DLD1 (cell line): ENCODE measurements around the gene QARS1.

Experiments used
- in situ Hi-C: cut with HindIII; loops from 2 replicates; pipeline ENCODE4 v1.10.0; 2017; ENCODE audit warnings: low sequenced_read_pairs

QARS1 gene

GRCh38 chr3:49104427-49105291 is at the start of gene QARS1:
QARS1 (minus strand) TSS chr3:49104757; CDS start chr3:49104733, 24 bp downstream.
- in situ Hi-C loops = no loop called here

GRCh38 chr3:49153349-49153912 is 48.9 kb upstream of the QARS1 start:
- in situ Hi-C loops = no loop called here

- in situ Hi-C loops = no loop called here
Measured at GRCh38 chr3:49151610-49152009, 47.1 kb upstream of the QARS1 start.

GRCh38 chr3:49148159-49148558 is 43.6 kb upstream of the QARS1 start:
- in situ Hi-C loops = no loop called here

- in situ Hi-C loops = no loop called here
Measured at GRCh38 chr3:49140080-49140479, 35.5 kb upstream of the QARS1 start.

- in situ Hi-C loops = no loop called here
Measured at GRCh38 chr3:49135499-49135898, 30.9 kb upstream of the QARS1 start.

- in situ Hi-C loops = no loop called here
Measured at GRCh38 chr3:49134471-49135265, 30.1 kb upstream of the QARS1 start.

- in situ Hi-C loops = no loop called here
Measured at GRCh38 chr3:49133226-49133951, 28.8 kb upstream of the QARS1 start.

GRCh38 chr3:49132437-49133225 is 28.1 kb upstream of the QARS1 start, which contains the start of gene LAMB2:
LAMB2 (minus strand) TSS chr3:49133050; CDS start chr3:49132867, 183 bp downstream.
- in situ Hi-C loops = no loop called here

GRCh38 chr3:49132073-49132436 is 27.5 kb upstream of the QARS1 start:
- in situ Hi-C loops = no loop called here

- in situ Hi-C loops = no loop called here
Measured at GRCh38 chr3:49131576-49131975, 27.0 kb upstream of the QARS1 start.

- in situ Hi-C loops = no loop called here
Measured at GRCh38 chr3:49131040-49131439, 26.5 kb upstream of the QARS1 start.

- in situ Hi-C loops = no loop called here
Measured at GRCh38 chr3:49124991-49125670, 20.6 kb upstream of the QARS1 start.

GRCh38 chr3:49124203-49124602 is 19.6 kb upstream of the QARS1 start:
- in situ Hi-C loops = no loop called here

- in situ Hi-C loops = no loop called here
Measured at GRCh38 chr3:49123687-49124086, 19.1 kb upstream of the QARS1 start.

- in situ Hi-C loops = no loop called here
Measured at GRCh38 chr3:49122886-49123545, 18.5 kb upstream of the QARS1 start.

- in situ Hi-C loops = no loop called here
Measured at GRCh38 chr3:49122451-49122850, 17.9 kb upstream of the QARS1 start.

- in situ Hi-C loops = no loop called here
Measured at GRCh38 chr3:49122022-49122421, 17.5 kb upstream of the QARS1 start.

- in situ Hi-C loops = no loop called here
Measured at GRCh38 chr3:49121132-49121736, 16.7 kb upstream of the QARS1 start.
